Omental fat pad (tissue), 4 donors: Measurements from ENCODE around the gene RAB28. TPM values are rescaled to one million over a fixed set of nuclear protein-coding genes. Genes with fewer than 3 reads are reported as not detected.

Source experiments
- ATAC-seq: fragments of 150-250 bp; one replicate; pipeline ENCODE4 v1.9.1; 2016; ENCODE audit warnings: mild to moderate bottlenecking, moderate library complexity; ENCODE audit not compliant: low FRiP score
- DNase-seq: peaks from one replicate; pipeline ENCODE4 v3.0.0-alpha.2; 2019; ENCODE audit warnings: low spot score
- total RNA-seq, 4 donors: library from RNA; depleted of rRNA; stranded (reverse); fragments of >200 nt; gene quantifications; one replicate each; pipeline ENCODE4 v1.1.0, GENCODE V29; 2016
- TF ChIP-seq, protein P1 (sequence below), 3 donors: fragments of 450-650 bp; IDR thresholded peaks; one replicate each; pipeline ENCODE4 v1.5.1; 2016 to 2017; ENCODE audit warnings: antibody characterized with exemption in 3 of 3, mild to moderate bottlenecking in 3 of 3, moderate library complexity in 2 of 3

RAB28 gene
- total RNA-seq, 4 donors from 2014 or later, result 11.9 to 34.0 (median 17.9) TPM

DNA sequence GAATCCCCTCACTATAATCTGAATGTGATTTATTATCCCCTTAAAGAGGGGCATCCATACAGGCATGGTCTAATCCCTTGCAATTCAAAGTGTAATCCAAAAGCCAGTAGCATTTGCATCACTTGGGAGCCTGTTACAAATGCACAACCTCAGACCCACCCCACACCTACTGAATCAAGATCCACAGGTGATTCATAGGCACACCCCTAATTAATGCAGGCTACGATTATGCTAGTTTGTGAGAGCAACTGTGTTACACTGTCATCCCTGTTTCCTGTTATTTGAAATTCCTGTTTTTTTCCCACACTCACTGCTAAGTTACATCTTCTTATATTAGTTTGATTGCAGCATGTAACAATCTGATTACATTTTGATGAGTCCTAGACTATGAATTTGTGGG, 120.0 kb downstream of the RAB28 start:
- DNase-seq (no peak), ATAC-seq (no peak)
- TF ChIP-seq, protein P1, sequence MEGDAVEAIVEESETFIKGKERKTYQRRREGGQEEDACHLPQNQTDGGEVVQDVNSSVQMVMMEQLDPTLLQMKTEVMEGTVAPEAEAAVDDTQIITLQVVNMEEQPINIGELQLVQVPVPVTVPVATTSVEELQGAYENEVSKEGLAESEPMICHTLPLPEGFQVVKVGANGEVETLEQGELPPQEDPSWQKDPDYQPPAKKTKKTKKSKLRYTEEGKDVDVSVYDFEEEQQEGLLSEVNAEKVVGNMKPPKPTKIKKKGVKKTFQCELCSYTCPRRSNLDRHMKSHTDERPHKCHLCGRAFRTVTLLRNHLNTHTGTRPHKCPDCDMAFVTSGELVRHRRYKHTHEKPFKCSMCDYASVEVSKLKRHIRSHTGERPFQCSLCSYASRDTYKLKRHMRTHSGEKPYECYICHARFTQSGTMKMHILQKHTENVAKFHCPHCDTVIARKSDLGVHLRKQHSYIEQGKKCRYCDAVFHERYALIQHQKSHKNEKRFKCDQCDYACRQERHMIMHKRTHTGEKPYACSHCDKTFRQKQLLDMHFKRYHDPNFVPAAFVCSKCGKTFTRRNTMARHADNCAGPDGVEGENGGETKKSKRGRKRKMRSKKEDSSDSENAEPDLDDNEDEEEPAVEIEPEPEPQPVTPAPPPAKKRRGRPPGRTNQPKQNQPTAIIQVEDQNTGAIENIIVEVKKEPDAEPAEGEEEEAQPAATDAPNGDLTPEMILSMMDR (IDR thresholded peaks at IDR 0.05), result no peak

DNA sequence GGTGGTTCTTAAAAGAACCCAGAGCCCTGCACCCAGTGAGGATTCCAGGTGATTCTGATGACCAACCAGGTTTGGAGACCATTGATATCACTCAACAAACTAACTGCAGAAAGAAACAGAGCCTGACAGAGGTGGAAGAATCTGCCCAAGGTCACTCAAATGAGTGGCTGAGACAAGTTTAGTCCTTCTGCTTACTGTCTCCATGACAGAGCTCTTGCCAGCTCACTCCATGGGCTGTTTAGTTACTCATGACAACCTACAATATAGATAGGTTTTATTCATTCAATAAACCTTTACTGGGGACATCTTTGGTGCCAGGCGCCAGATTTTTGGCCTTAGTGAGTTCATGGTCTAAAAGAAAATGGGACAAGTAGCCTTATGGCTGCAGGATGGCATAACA, 124.3 kb downstream of the RAB28 start:
- ATAC-seq (no peak), DNase-seq (no peak)
- TF ChIP-seq, protein P1 (IDR thresholded peaks at IDR 0.05), result no peak

DNA sequence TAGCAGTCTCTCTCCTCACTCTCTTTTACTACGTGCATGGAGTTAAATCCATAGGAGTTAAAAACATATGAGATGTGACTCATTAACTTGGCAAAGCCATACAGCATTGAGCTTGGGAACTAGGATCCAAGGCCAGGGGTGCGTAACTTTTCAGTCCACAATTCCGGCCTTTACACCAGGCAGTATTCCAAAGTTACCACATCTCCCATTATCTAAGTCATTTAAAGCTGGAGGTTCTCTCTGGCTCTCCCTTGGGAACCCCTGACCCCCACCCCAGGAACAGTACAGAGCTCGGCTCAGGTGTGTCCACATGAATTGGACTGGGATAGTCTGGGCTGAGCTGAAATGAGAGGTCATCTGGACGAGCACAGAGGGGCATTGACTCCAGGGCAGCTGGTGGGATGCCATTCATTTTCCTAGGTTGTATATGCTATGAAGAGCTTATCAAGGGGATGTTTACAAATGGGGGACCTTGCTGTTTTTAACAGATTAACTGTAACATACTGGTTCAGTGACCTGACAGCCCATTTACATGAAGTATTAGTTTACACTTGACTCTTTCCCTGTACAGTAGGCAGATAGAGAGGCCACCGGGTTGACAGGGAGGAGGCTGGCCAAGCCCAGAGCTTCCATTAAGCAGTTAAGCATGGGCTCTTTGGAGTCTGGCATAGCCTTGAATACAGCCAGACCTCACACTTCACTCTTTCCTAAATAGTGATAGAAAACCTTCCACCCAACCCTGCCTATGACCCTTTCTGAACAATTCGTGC, 128.8 kb downstream of the RAB28 start:
- DNase-seq, result no peak
- no peak for ATAC-seq
- TF ChIP-seq, protein P1 (IDR thresholded peaks at IDR 0.05), result no peak

DNA sequence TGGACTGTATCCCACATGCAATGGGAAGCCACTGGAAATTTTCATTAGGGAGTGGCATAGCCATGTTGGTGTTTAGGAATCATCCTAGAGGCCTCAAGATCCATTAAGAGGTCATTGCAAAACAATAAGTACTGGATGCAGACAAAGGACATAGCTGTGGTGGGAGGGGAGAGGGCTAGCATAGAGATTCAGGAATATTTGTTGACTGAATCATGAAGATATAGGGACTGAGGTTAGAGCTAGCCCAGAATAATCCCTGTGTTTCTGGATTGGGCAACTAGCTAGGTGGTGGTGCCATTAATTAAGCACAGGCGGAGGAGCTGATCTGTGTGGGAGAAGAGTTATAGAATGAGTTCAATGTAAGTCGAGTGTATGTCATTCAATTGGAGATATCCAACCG, 135.0 kb downstream of the RAB28 start:
- DNase-seq (no peak), ATAC-seq (no peak)
- TF ChIP-seq, protein P1 (IDR thresholded peaks at IDR 0.05), result no peak

DNA sequence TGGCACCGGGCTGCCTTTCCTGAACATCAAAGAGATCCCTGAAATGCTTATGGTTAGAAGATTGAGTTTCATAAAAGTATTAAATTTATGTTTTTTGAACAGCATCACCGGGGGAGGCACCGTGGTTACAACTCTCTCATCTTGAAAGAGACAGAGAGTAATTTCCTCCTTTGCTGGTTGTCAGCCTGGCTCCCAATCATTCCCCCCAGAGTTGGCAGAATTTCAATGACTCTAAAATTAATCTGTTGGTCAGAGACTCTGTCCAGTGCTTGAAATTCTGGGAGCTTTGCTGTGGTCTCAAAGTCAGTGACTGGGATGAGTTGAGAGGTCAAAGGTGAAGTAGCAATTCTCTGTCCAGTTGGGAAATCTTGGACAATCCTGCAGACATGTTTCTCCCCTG, 135.9 kb downstream of the RAB28 start:
- no peak for DNase-seq
- ATAC-seq, result no peak
- TF ChIP-seq, protein P1 (IDR thresholded peaks at IDR 0.05), result no peak

DNA sequence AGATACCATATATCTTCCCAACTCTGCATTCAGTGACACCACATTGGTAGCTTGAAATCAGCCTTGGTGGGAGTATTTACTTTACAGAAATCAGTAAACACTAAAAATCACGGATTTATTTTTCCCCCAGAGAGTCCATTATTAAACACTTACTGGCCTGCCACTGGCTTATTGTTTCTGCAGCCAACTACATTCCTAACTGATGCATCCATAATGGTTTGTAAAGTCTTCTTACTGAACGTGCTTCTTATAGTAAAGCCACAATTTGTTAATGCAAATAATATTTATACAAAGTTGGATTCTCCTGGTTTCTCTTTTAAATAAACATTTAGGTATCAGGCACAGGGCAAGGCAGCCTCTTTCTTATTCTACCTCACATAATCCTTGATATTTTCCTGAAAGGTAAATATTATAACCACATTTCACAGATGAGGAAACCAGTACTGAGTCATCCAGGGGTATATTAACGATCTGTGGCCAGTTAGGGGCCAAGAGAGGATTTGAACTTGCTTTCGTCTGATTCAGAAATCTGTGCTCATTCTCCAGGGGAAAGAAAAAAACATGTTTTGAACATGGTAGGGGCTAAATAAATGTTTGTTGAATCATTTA, 136.5 kb downstream of the RAB28 start:
- ATAC-seq (no peak), DNase-seq (no peak)
- TF ChIP-seq, protein P1 (IDR thresholded peaks at IDR 0.05), result no peak

DNA sequence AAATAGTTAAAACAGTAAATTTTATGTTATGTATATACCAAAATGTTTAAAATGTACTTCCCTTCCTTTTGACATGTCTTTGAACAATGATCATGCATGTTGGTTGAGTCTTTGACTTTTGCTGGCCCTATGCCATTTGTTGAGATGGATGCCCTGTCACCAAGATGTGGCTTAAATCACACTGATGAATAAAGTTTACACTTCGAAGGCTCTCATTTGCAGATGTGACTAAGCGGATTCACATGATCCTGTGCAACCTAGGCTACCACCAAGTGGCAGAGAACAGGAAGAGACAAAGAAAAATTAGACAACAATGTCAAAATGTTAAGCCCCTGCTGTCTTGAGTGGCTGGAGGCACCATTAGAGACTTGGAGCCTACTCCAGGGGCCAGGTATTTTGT, 139.9 kb downstream of the RAB28 start:
- DNase-seq, result no peak
- TF ChIP-seq, protein P1 (IDR thresholded peaks at IDR 0.05), result no peak
- no peak for ATAC-seq
